ENCODE results near the gene CTAG1A.

Gene CTAG1A

DNA sequence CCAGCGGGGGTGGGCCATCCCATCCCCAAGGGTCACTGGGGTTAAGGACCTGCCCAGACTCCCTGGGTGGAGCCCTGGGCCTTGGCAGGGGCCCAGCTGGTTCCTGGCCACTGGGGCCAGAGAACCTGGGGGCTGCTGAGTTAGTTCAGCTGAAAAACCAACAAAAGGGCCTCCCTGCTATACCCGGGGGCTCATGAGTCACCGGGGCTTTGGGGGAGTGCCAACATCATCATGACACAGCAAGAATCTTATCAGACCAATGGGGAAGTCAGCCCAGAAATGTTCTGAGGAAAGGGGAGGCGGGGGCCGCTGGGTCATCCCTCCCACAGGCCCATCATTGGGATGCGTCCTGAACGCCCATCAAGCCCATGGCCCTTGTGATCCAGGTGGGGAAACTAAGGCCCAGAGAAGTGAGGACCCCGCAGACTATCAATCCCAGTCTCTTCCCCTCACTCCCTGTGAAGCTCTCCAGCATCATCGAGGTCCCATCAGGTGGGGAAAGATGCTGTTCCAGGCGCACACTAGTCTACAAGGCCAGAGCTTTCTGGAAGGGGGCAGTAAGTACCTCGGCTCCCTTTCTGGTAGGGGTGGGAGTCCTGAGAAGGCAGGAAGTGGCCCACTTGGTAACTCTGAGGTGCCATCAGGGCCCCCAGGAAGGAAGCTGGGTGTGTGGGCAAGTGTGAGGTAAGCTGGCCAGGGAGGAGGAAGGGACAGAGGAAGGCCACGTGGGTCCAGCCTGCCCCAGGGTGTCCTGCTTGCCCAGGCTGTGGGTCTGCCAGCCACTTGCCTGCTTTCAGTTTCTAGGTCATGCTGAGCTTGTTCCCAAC lies 42.8 kb upstream of the CTAG1A start:
- H3K27me3 ChIP-seq, result no peaks in the 10 kb centered on the region
- H3K4me1 ChIP-seq (ENCODE audit: control insufficient read depth in 1 of 2, insufficient read depth in 1 of 2, low read depth in 1 of 2, low read length in 1 of 2), result peaks cover 53 to 88% of the 10 kb centered on the region in 2 experiments
- peak overlapping the region; percentile 77 to 80 for H3K4me3 ChIP-seq (ENCODE audit: low read depth in 1 of 2, low read length in 1 of 2)
- TF ChIP-seq, protein P1, sequence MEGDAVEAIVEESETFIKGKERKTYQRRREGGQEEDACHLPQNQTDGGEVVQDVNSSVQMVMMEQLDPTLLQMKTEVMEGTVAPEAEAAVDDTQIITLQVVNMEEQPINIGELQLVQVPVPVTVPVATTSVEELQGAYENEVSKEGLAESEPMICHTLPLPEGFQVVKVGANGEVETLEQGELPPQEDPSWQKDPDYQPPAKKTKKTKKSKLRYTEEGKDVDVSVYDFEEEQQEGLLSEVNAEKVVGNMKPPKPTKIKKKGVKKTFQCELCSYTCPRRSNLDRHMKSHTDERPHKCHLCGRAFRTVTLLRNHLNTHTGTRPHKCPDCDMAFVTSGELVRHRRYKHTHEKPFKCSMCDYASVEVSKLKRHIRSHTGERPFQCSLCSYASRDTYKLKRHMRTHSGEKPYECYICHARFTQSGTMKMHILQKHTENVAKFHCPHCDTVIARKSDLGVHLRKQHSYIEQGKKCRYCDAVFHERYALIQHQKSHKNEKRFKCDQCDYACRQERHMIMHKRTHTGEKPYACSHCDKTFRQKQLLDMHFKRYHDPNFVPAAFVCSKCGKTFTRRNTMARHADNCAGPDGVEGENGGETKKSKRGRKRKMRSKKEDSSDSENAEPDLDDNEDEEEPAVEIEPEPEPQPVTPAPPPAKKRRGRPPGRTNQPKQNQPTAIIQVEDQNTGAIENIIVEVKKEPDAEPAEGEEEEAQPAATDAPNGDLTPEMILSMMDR (IDR thresholded peaks at IDR 0.05), result no peak
- H3K36me3 ChIP-seq, result peaks cover 13% of the 10 kb centered on the region
- H3K27ac ChIP-seq, result peak overlapping the region; percentile 100
- no peaks in the 10 kb centered on the region for H3K9me3 ChIP-seq

DNA sequence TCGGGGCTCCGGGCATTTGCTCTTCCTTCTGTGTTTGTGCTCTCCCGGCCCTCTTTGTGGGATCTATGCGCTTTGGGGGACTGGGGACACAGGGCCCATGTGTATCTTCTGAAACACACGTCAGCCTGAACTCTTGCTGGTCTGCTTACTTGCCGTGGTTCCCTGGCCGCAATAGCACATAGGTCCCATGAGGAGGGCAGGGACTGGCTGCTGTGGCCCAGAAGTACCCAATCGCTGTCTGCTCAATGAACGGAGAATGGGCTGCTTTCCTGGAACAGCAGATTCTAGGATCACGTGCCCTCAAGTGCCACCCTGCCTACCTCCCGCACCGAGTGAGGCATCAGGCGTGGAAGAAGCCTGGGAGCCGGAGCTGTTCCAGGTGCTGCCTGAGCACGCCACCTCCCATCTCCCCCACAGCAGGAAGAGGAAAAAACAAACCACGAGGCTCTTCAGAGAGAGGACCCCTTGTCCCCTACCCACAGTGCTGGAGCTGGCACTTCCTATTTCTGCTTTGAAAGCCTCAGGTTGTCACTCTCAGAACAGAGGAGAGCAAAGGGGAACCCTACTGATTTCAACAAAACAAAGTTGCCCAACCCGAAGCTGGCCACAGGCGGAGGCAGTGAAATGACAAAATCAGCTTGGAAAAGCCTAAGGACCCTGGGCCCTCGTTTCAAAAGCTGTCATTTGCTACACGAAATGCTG lies 42.1 kb upstream of the CTAG1A start:
- TF ChIP-seq, protein P1 (IDR thresholded peaks at IDR 0.05), result peak; percentile 29
- H3K9me3 ChIP-seq, result no peaks in the 10 kb centered on the region
- H3K27me3 ChIP-seq, result no peaks in the 10 kb centered on the region
- H3K27ac ChIP-seq, result peak overlapping the region; percentile 100
- peak overlapping the region; percentile 77 to 80 for H3K4me3 ChIP-seq (ENCODE audit: low read depth in 1 of 2, low read length in 1 of 2)
- H3K36me3 ChIP-seq, result peaks cover 13% of the 10 kb centered on the region
- peaks cover 53 to 85% of the 10 kb centered on the region in 2 experiments for H3K4me1 ChIP-seq (ENCODE audit: control insufficient read depth in 1 of 2, insufficient read depth in 1 of 2, low read depth in 1 of 2, low read length in 1 of 2)

DNA sequence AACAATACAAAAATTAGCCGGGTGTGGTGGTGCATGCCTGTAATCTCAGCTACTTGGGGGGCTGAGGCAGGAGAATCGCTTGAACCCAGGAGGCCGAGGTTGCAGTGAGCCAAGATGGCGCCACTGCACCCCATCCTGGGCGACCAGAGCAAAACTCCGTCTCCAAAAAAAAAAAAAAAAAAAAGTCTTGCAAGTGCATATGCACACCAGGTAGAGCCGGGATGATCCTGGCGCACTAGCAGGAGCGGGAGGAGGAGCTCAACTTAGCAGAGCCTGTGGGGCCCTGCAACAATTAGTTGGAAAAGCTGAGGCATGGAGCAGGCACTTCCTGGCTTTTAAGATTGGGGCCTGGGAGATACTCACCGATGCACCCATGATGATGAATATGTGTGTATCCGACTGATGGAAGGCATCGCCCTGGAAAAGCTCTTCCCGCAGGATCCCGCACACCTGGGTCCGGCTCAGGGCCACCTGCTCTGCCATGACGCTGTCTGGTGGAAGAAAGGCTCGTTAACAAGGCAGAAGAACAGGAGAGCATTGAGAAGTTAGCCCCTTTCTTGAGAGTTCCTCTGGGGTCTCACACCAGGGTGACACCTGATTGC lies 39.2 kb upstream of the CTAG1A start:
- H3K4me1 ChIP-seq (ENCODE audit: control insufficient read depth in 1 of 2, insufficient read depth in 1 of 2, low read depth in 1 of 2, low read length in 1 of 2), result peaks cover 42 to 74% of the 10 kb centered on the region in 2 experiments
- H3K4me3 ChIP-seq (ENCODE audit: low read depth in 1 of 2, low read length in 1 of 2), result peak overlapping the region; percentile 77 to 80
- H3K9me3 ChIP-seq, result no peaks in the 10 kb centered on the region
- peak overlapping the region; percentile 100 for H3K27ac ChIP-seq
- H3K27me3 ChIP-seq, result no peaks in the 10 kb centered on the region
- TF ChIP-seq, protein P1 (IDR thresholded peaks at IDR 0.05), result no peak
- peaks cover 13% of the 10 kb centered on the region for H3K36me3 ChIP-seq

DNA sequence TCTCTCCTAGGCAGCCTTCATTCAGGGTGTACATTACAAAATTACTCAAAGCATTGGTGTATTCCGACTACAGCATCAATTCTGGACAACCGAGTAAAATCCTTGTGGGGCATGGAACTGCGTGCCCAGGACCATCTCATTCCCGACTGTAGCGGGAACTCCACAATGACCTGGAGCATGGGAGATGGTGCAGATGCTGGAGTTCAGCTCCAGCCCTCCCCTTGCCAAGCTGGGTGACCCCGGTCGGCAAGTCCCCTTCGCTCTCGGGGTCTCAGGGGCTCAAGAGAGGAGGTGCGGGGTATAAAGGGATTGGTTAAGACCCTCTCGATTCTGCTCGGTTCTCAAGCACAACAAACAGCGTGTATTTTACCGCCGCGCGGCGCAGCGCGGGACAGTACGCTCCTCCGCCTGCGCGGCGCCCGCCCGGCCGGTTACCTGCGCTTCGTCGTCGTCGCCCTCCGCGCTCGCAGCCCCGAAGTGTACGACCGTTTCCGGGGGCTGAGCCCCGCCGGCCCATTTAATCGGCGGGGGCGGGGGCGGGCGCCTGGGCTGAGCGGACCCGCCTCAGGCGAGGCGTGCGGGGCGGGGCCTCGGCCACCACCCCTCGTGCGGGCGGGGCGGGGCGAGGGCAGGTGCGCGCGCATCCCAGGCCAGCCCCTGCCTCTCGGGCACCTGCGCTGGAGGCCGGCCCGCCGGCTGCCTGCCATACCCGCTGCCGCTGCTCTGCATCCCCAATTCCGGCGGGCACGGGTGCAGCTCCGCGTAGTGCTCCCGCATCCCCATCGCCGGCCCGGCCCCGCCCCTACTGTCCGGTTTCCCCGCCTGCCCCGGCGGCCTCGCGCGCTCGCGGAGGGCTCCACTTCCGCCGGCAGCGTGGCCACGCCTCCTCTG lies 38.3 kb upstream of the CTAG1A start, which contains the start of gene G6PD:
G6PD (minus strand) TSS at position 493 of the 891 bp plus-strand sequence. CDS start 691 bp downstream, outside the sequence.
- Histone ChIP-seq H3K27ac (peak within 1 kb of the TSS; percentile 100), H3K36me3 (peaks cover 13% of the 10 kb centered on the region), H3K27me3 (no peaks in the 10 kb centered on the region), H3K4me3 (ENCODE audit: low read depth in 1 of 2, low read length in 1 of 2) (peak within 1 kb of the TSS; percentile 77 to 80), H3K4me1 (ENCODE audit: control insufficient read depth in 1 of 2, insufficient read depth in 1 of 2, low read depth in 1 of 2, low read length in 1 of 2) (peaks cover 34 to 69% of the 10 kb centered on the region in 2 experiments), H3K9me3 (no peaks in the 10 kb centered on the region)
- TF ChIP-seq, protein P1 (IDR thresholded peaks at IDR 0.05), result peak; percentile 16

All from neutrophil (primary cell).